Pancreas (tissue), 10 donors: Measurements from ENCODE around the gene PRSS33. TPM values are rescaled to one million over a fixed set of nuclear protein-coding genes. Genes with fewer than 3 reads are reported as not detected.

Experiments
- ATAC-seq, 4 donors: fragments of 200-7000 bp; cut with Tn5 transposase; one replicate each; pipeline versions ENCODE4 v1.8.0 to v1.9.1; 2020; ENCODE audit warnings: mild to moderate bottlenecking in 4 of 4, moderate library complexity in 4 of 4
- DNase-seq, 6 donors: peaks; one replicate each; pipeline ENCODE4 v3.0.0-alpha.2; 2020
- FAIRE-seq: peaks from 2 replicates; lab custom pipeline; 2012; peaks lifted over from hg19 to GRCh38; lab: Jason Lieb, UNC
- H3K27ac ChIP-seq, 4 donors: fragments of 200-600 bp; sonication (generic); 1 replicate in 3 of 4; 2 replicates in 1 of 4; pipeline versions ENCODE4 v1.5.0 to v1.8.0; 2020
- H3K27me3 ChIP-seq, 4 donors: fragments of 200-600 bp; one replicate each; pipeline ENCODE4 v1.8.0; 2021
- H3K36me3 ChIP-seq, 3 donors: fragments of 200-600 bp; sonication (generic) in 1 of 3; one replicate each; pipeline versions ENCODE4 v1.5.0 to v1.8.0; 2020 to 2021
- H3K4me1 ChIP-seq, 3 donors: fragments of 200-600 bp; one replicate each; pipeline ENCODE4 v1.8.0; 2021
- H3K4me3 ChIP-seq, 4 donors: fragments of 200-600 bp; sonication (generic) in 2 of 4; one replicate each; pipeline versions ENCODE4 v1.5.0 to v1.8.0; 2020 to 2021
- H3K9me3 ChIP-seq, 4 donors: fragments of 200-600 bp; one replicate each; pipeline ENCODE4 v1.8.0; 2021
- WGBS, 2 donors: extraction: QIAGEN DNeasy Blood & Tissue Kit; methylation state at CpG; one replicate each; pipeline ENCODE4 v1.1.7; 2013; 5-methylcytosine and 5-hydroxymethylcytosine counted together
- intact Hi-C, 3 donors: fragments of 100-400 bp; cut with DNase I; formaldehyde crosslinking; loops; one replicate each; pipeline versions ENCODE4 v1.11.1 to v1.14.2; 2022
- polyA plus RNA-seq, 2 donors: library from polyadenylated mRNA; stranded (reverse); fragments of 200-250 nt; gene quantifications; one replicate each; pipeline ENCODE4 v1.2.3, GENCODE V29; 2013
- total RNA-seq, 6 donors: library from RNA; stranded (reverse); fragmentation: NEBNext Ultra II Directional in 4 of 6; extraction: Animal tissue kit (Norgen Biotek cat#: 25700) in 4 of 6; gene quantifications; one replicate each; pipeline versions ENCODE4 v1.2.1 to v1.2.4, GENCODE V29; 2021 to 2023
- TF ChIP-seq, protein P1 (sequence below), 4 donors: fragments of 200-600 bp; sonication (generic) in 3 of 4; IDR thresholded peaks; one replicate each; pipeline versions ENCODE4 v1.5.0 to v1.8.0; 2021; ENCODE audit warnings: antibody characterized with exemption in 4 of 4
- donor health status: healthy with polysubstance abuse.
- donor health status: DM: no; HTN: no; CAD: no; lungs with moderate emphysema.
- donor health status: DM: no; HTN: no; CAD: no.
- donor health status: control.
- donor health status: control.
- donor health status: Bipolar disorder and iron deficiency.
- donor health status: DM: yes; HTN: yes; CAD: no.
- donor health status: DM: no; HTN: no; CAD: no.
- donor health status: DM: no; HTN: no; CAD: no.
- donor health status: DM: yes; HTN: yes; CAD: no.

The PRSS33 gene
- total and polyA plus RNA-seq, 8 donors: 0.05 TPM; not detected in 7

- no peaks in the 10 kb centered on the region for H3K9me3 ChIP-seq
- no peak overlapping the region for H3K4me3 ChIP-seq
- peak in 1 of 6 donors; percentile 47 for DNase-seq
- intact Hi-C loops: no loop called here
- no peaks in the 10 kb centered on the region for H3K36me3 ChIP-seq
- TF ChIP-seq, protein P1, sequence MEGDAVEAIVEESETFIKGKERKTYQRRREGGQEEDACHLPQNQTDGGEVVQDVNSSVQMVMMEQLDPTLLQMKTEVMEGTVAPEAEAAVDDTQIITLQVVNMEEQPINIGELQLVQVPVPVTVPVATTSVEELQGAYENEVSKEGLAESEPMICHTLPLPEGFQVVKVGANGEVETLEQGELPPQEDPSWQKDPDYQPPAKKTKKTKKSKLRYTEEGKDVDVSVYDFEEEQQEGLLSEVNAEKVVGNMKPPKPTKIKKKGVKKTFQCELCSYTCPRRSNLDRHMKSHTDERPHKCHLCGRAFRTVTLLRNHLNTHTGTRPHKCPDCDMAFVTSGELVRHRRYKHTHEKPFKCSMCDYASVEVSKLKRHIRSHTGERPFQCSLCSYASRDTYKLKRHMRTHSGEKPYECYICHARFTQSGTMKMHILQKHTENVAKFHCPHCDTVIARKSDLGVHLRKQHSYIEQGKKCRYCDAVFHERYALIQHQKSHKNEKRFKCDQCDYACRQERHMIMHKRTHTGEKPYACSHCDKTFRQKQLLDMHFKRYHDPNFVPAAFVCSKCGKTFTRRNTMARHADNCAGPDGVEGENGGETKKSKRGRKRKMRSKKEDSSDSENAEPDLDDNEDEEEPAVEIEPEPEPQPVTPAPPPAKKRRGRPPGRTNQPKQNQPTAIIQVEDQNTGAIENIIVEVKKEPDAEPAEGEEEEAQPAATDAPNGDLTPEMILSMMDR (IDR thresholded peaks at IDR 0.05): no peak
- 97 to 98% methylated on average over 5 of the region's 5 CpGs for WGBS, 2 donors
- no peak for ATAC-seq
- peaks cover 5 to 7% (median 5%) of the 10 kb centered on the region in 3 donors for H3K4me1 ChIP-seq
- H3K27me3 ChIP-seq: no peaks in the 10 kb centered on the region
- no peak overlapping the region for H3K27ac ChIP-seq
- no peak for FAIRE-seq
Measured at GRCh38 chr16:2749476-2749875, 37.9 kb downstream of the PRSS33 start.

- intact Hi-C loops: no loop called here
- TF ChIP-seq, protein P1 (IDR thresholded peaks at IDR 0.05): no peak
- H3K9me3 ChIP-seq: no peaks in the 10 kb centered on the region
- ATAC-seq (peak in 2 of 4 donors; percentile 3 to 12), FAIRE-seq (no peak), DNase-seq (peak in 4 of 6 donors; percentile 70 to 85 (median 73))
- H3K27ac ChIP-seq: no peak overlapping the region
- no peak overlapping the region for H3K4me3 ChIP-seq
- H3K4me1 ChIP-seq: peaks cover 4 to 6% (median 5%) of the 10 kb centered on the region in 3 donors
- H3K27me3 ChIP-seq: no peaks in the 10 kb centered on the region
- no peaks in the 10 kb centered on the region for H3K36me3 ChIP-seq
- WGBS, 2 donors: 60 to 71% methylated on average over 7 of the region's 7 CpGs
Measured at GRCh38 chr16:2748757-2749455, 38.5 kb downstream of the PRSS33 start.

- FAIRE-seq: no peak
- no peak for ATAC-seq
- H3K9me3 ChIP-seq: no peaks in the 10 kb centered on the region
- 89 to 91% methylated on average over 9 of the region's 9 CpGs for WGBS, 2 donors
- peaks cover 0 to 4% (median 0%) of the 10 kb centered on the region in 3 donors for H3K4me1 ChIP-seq
- TF ChIP-seq, protein P1 (IDR thresholded peaks at IDR 0.05): no peak
- H3K27ac ChIP-seq: no peak overlapping the region
- H3K27me3 ChIP-seq: no peaks in the 10 kb centered on the region
- peak in 1 of 6 donors; percentile 37 for DNase-seq
- H3K4me3 ChIP-seq: no peak overlapping the region
- no peaks in the 10 kb centered on the region for H3K36me3 ChIP-seq
- intact Hi-C loops: no loop called here
Measured at GRCh38 chr16:2745961-2746360, 41.4 kb downstream of the PRSS33 start.

DNA sequence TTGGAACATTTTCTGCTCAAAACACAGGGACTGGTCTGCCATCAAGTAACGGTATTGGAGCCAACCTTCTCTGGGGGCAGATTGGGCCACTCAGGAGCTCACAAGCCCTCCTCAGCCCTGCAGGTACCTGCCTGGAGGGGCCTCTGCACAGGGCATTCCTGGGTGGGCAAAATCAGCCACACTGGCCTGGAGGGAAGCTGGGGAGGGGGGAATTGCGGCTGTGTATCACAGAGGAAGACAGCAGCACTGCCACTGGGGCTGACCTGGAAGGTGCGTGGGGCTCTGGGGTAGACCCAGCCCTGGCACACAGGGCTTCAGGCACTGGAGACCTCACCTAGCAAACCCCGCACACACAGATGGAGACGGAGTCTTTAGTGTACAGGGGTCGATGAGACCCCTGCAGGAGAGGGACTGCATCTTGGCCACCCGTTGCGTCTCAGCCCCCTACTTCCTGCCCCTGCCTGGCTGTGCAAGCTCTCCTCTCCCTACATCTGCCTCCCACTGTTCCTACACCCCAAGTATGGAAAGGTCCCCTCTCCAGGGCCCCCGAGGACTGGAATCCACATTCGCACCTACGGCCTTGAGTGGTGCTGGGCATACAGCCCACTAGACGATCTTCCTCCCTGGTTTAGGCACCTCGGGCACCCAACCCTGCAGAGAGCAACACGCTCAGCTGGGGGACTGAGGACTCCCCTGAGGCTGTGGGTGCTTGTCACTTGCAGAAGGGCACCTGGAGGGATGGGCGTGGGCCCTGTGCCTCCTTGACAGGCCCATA lies 42.1 kb downstream of the PRSS33 start:
- Histone ChIP-seq H3K27me3 (no peaks in the 10 kb centered on the region), H3K36me3 (no peaks in the 10 kb centered on the region), H3K27ac (no peak overlapping the region), H3K4me3 (no peak overlapping the region), H3K4me1 (peaks cover 0 to 4% (median 0%) of the 10 kb centered on the region in 3 donors), H3K9me3 (no peaks in the 10 kb centered on the region)
- intact Hi-C loops: no loop called here
- FAIRE-seq (no peak), ATAC-seq (no peak), DNase-seq (peak in 1 of 6 donors; percentile 34)
- TF ChIP-seq, protein P1 (IDR thresholded peaks at IDR 0.05): no peak
- 73 to 74% methylated on average over 14 to 15 of the region's 15 CpGs for WGBS, 2 donors
